Coronary artery (tissue), 2 donors: ENCODE measurements around the gene DHRS2.
A peak's percentile ranks its signal among the peaks of the same experiment; 100 is the strongest.

ENCODE experiments used
- DNase-seq: peaks from one replicate; pipeline ENCODE4 v3.0.0-alpha.2; 2017; ENCODE audit warnings: low spot score
- H3K27ac ChIP-seq, 2 donors: fragments of 200-600 bp; sonication (generic); one replicate each; pipeline ENCODE4 v1.5.1; 2016 to 2019
- H3K4me3 ChIP-seq: fragments of 200-600 bp; sonication (generic); 2 replicates; pipeline ENCODE4 v1.5.1; 2016; ENCODE audit warnings: mild to moderate bottlenecking, moderate library complexity
- CTCF ChIP-seq: fragments of 200-600 bp; sonication (generic); IDR thresholded peaks from one replicate; pipeline ENCODE4 v1.5.1; 2019; ENCODE audit warnings: antibody characterized with exemption

Gene DHRS2

GRCh38 chr14:23639891-23640523 lies 3.8 kb downstream of the DHRS2 start:
- Histone ChIP-seq H3K27ac (peak overlapping the region in 1 of 2 donors; percentile 43), H3K4me3 (no peak overlapping the region)
- peak; percentile 55 for DNase-seq
- no peak for TF ChIP-seq CTCF

DNA sequence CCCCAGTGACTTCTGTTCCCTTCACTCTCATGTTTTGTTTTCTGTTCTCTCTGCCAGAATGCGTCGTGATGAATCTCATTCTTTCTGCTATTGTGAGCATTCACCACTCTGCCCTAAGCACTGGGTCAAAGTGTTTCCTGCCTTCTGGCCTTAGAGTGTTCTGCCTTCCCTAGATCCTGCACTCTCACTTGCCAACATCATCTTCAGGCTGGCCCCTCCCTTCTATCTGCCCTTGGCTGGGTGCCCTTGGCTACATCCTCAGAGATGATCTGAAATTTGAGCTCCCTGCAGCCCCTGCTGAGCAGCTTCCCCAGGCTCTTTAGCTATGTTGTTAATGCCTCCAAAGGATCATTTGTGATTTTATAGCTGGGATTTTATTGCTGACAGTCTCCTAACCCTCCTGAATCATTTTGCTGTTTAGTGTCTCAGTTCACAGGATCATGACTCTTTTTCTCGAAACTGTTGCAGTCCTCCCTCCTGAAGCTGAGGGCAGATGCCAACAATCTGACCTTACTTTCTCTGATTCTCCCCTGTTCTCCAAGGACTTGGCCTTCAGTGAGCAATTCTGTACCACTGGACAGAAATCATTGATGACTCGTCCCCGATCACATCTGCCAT lies 4.5 kb downstream of the DHRS2 start:
- peak overlapping the region in 1 of 2 donors; percentile 43 for H3K27ac ChIP-seq
- TF ChIP-seq CTCF, result no peak

GRCh38 chr14:23641180-23641914 lies 5.2 kb downstream of the DHRS2 start:
- no peak for TF ChIP-seq CTCF
- H3K27ac ChIP-seq, result no peak overlapping the region
- no peak overlapping the region for H3K4me3 ChIP-seq
- DNase-seq, result no peak

More for the DNA sequence above, 4.5 kb downstream of the DHRS2 start:
- no peak overlapping the region for H3K4me3 ChIP-seq
- no peak for DNase-seq

- Histone ChIP-seq H3K4me3 (no peak overlapping the region), H3K27ac (no peak overlapping the region)
- TF ChIP-seq CTCF, result no peak
- DNase-seq, result no peak
Observed at GRCh38 chr14:23641915-23642588, 5.9 kb downstream of the DHRS2 start.

DNA sequence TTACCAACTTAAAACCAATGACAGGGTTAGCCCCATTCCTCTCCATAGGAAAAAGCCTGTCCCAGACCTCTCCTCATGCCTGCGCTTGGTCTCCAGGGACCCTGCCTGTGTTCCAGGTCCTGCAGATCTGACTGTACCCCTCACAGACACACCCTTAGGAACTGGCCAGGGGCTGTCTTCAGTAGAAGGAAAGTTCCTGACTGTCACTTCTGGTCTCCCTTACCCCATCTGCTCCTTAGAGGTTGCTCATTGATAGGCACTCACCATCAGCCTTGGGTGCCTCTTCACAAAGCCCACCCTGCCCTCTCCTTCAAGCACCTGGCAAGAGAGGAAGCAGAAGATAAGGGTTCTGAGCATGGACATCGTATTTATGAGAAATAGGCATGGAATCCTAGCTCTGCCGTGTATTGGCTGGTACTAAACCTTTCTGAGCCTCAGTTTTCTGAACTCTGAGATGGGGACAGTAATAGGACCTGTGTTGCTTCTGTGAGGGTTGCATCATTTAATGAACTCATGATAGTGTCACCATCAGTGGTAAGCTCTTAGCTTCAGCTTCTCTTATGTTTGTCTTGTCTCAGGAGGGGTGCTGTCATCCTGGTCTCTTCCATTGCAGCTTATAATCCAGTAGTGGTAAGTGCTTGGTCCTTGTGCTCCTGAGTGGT lies 7.5 kb downstream of the DHRS2 start:
- Histone ChIP-seq H3K27ac (no peak overlapping the region), H3K4me3 (no peak overlapping the region)
- DNase-seq, result no peak
- no peak for TF ChIP-seq CTCF

DNA sequence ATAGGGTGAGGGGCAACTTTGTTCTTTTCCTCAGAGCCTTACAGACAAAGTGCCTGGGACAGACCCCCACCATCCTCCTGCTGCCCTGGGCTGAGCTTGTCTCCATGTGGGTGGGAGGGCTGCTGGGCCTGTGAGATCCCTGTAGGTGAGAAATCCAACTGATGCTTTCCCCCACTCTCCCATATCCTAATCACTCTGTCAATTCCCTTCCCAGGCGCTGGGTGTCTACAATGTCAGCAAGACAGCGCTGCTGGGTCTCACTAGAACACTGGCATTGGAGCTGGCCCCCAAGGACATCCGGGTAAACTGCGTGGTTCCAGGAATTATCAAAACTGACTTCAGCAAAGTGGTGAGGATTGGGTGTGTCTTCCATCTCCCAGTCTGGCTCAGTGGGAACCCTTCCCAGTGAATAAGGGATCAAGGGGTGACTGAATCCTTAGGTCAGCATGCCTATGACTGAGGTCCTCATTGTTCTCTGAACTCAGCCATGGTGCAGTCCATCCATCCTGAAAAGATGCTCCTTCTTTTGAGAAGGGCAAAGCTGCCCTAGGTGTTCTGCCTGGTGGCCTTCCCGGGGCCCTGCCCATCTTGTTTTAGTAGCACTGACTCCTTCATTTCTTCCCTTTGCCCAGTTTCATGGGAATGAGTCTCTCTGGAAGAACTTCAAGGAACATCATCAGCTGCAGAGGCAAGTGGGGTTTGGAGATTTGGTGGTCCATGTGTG lies 8.2 kb downstream of the DHRS2 start:
- DNase-seq, result no peak
- Histone ChIP-seq H3K27ac (no peak overlapping the region), H3K4me3 (no peak overlapping the region)
- no peak for TF ChIP-seq CTCF
